SK-N-SH treated with all-trans-retinoic acid at 6 μM for 48 hours (cell line): ENCODE data around the gene RIMBP2.

Experiments used
- ATAC-seq: fragments of 200-7000 bp; cut with Tn5 transposase; 3 replicates; pipeline ENCODE4 v1.9.1; 2020; ENCODE audit warnings: mild to moderate bottlenecking, moderate library complexity
- ARNTL ChIP-seq: fragments of 450-650 bp; formaldehyde crosslinking; IDR thresholded peaks from 2 replicates; pipeline ENCODE4 v1.5.0; 2020; ENCODE audit warnings: low read depth, mild to moderate bottlenecking, moderate library complexity, borderline replicate concordance
- BACH2 ChIP-seq: fragments of 250-450 bp; sonication (Bioruptor Pico); IDR thresholded peaks from 2 replicates; pipeline ENCODE4 v1.9.0; 2021; ENCODE audit warnings: mild to moderate bottlenecking, borderline replicate concordance
- CREB5 ChIP-seq: fragments of 250-450 bp; sonication (Bioruptor Pico); IDR thresholded peaks from 2 replicates; pipeline ENCODE4 v1.5.1; 2020; ENCODE audit warnings: low read depth, mild to moderate bottlenecking, moderate library complexity
- CSRNP3 ChIP-seq: fragments of 250-450 bp; sonication (Bioruptor Pico); IDR thresholded peaks from 2 replicates; pipeline ENCODE4 v1.5.1; 2021; ENCODE audit warnings: mild to moderate bottlenecking, moderate library complexity
- ESRRG ChIP-seq: fragments of 250-450 bp; sonication (Bioruptor Pico); IDR thresholded peaks from 2 replicates; pipeline ENCODE4 v1.6.1; 2021; ENCODE audit warnings: mild to moderate bottlenecking
- GLIS3 ChIP-seq: fragments of 250-450 bp; sonication (Bioruptor Pico); IDR thresholded peaks from 2 replicates; pipeline ENCODE4 v1.5.0; 2020; ENCODE audit warnings: mild to moderate bottlenecking, moderate library complexity
- ISL1 ChIP-seq: fragments of 250-450 bp; sonication (Bioruptor Pico); IDR thresholded peaks from 2 replicates; pipeline ENCODE4 v2.1.2; 2022; ENCODE audit warnings: mild to moderate bottlenecking, moderate library complexity
- OSR1 ChIP-seq: fragments of 250-450 bp; sonication (Bioruptor Pico); IDR thresholded peaks from 2 replicates; pipeline ENCODE4 v1.8.0; 2022; ENCODE audit warnings: moderate library complexity, mild to moderate bottlenecking, inconsistent platforms
- POU6F1 ChIP-seq: fragments of 250-450 bp; sonication (Bioruptor Pico); IDR thresholded peaks from 2 replicates; pipeline ENCODE4 v1.8.0; 2021; ENCODE audit warnings: low read depth, mild to moderate bottlenecking, moderate library complexity, borderline replicate concordance
- PPARA ChIP-seq: fragments of 250-450 bp; sonication (Bioruptor Pico); IDR thresholded peaks from 2 replicates; pipeline ENCODE4 v1.5.0; 2020; ENCODE audit warnings: mild to moderate bottlenecking, borderline replicate concordance
- RARB ChIP-seq: fragments of 250-450 bp; sonication (Bioruptor Pico); IDR thresholded peaks from 2 replicates; pipeline ENCODE4 v1.8.0; 2021; ENCODE audit warnings: mild to moderate bottlenecking, moderate library complexity
- SNAI2 ChIP-seq: fragments of 250-450 bp; sonication (Bioruptor Pico); IDR thresholded peaks from 2 replicates; pipeline ENCODE4 v1.5.0; 2020; ENCODE audit warnings: mild to moderate bottlenecking, moderate library complexity
- TCF4 ChIP-seq: fragments of 250-450 bp; sonication (Bioruptor Pico); IDR thresholded peaks from 2 replicates; pipeline ENCODE4 v1.8.0; 2021; ENCODE audit warnings: mild to moderate bottlenecking, moderate library complexity, borderline replicate concordance
- TOX ChIP-seq: fragments of 250-450 bp; sonication (Bioruptor Pico); IDR thresholded peaks from 2 replicates; pipeline ENCODE4 v1.8.0; 2021; ENCODE audit warnings: mild to moderate bottlenecking, moderate library complexity, borderline replicate concordance
- TSHZ2 ChIP-seq: fragments of 250-450 bp; sonication (Bioruptor Pico); IDR thresholded peaks from 2 replicates; pipeline ENCODE4 v1.5.0; 2020; ENCODE audit warnings: mild to moderate bottlenecking, moderate library complexity
- ZFP30 ChIP-seq: fragments of 450-650 bp; formaldehyde crosslinking; IDR thresholded peaks from 2 replicates; pipeline ENCODE4 v1.5.0; 2022; ENCODE audit warnings: mild to moderate bottlenecking, moderate library complexity
- ZNF565 ChIP-seq: fragments of 450-650 bp; formaldehyde crosslinking; conservative IDR thresholded peaks from 2 replicates; pipeline ENCODE4 v1.5.0; 2020; ENCODE audit warnings: low read depth, mild to moderate bottlenecking, moderate library complexity
- ZNF70 ChIP-seq: fragments of 450-650 bp; formaldehyde crosslinking; IDR thresholded peaks from 2 replicates; pipeline ENCODE4 v1.5.0; 2020; ENCODE audit warnings: mild to moderate bottlenecking, moderate library complexity
- ZNF8 ChIP-seq: fragments of 450-650 bp; formaldehyde crosslinking; IDR thresholded peaks from 2 replicates; pipeline ENCODE4 v1.5.0; 2020; ENCODE audit warnings: mild to moderate bottlenecking, moderate library complexity

The RIMBP2 gene

DNA sequence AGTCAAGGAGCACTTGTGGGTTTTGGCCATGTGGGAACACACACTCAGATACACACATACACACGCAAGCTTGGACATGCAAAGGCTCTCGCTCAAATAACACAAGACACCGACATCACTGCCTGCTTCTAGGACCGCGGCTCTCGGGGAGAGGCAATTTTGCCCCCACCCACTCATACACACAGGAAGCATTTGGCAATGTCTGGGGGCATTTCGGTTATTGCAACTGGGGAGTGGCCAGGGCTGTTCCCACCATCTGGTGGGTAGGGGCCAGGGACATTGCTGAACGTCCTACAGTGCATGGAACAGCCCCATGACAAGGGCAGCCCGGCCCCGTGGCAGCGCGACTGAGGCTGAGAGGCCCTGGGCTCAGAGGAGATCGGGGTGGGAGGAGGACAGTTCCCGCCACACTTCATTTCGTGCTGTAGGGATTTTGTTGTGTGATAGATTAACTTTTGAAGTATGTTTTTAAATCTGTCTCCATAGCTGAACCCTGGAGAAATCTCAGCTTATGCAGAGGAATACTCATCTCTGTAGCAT, 35.6 kb downstream of the RIMBP2 start:
- no peak for TF ChIP-seq POU6F1 (CRISPR knock-in tag)
- no peak for TF ChIP-seq ESRRG (CRISPR knock-in tag)
- no peak for TF ChIP-seq ZNF70 (CRISPR knock-in tag)
- TF ChIP-seq ZFP30 (CRISPR knock-in tag): no peak
- TF ChIP-seq ISL1 (CRISPR knock-in tag): no peak
- TF ChIP-seq BACH2 (CRISPR knock-in tag): no peak
- TF ChIP-seq ZNF8 (CRISPR knock-in tag): no peak
- TF ChIP-seq CSRNP3 (CRISPR knock-in tag): no peak
- no peak for TF ChIP-seq TCF4 (CRISPR knock-in tag)
- no peak for TF ChIP-seq RARB
- TF ChIP-seq PPARA: no peak
- TF ChIP-seq TOX (CRISPR knock-in tag): no peak
- no peak for TF ChIP-seq ARNTL (CRISPR knock-in tag)
- ATAC-seq: no peak

DNA sequence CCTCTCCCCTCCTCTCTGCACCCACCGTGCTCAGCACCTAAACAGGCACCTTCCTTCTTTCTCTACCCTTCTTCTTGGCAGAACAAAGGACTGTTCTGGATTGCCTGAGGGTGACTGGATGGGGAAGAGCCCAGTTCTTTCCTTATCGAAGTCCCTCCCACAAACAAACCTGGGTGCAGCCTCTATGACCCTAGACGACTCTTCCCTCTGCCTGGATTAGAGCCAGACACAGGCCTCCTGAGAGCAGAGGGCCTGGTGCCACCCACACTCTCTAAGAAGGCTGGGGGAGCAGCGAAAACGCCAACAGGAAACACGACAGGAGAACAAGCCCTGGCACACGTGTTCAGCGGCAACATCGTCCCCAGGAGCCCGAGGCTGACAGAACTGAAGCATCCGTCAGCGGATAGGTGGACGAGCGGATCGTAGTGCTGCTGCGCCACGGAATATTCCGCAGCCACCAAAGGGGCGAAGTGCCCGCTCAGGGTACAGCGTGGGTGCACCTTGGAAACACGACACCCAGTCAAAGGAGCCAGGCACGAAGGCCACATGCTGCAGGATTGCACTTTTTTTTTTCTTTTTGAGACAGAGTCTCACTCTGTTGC, 38.0 kb downstream of the RIMBP2 start:
- no peak for ATAC-seq
- no peak for TF ChIP-seq ISL1 (CRISPR knock-in tag)
- no peak for TF ChIP-seq RARB
- TF ChIP-seq ZFP30 (CRISPR knock-in tag): no peak
- no peak for TF ChIP-seq ZNF565 (CRISPR knock-in tag)
- no peak for TF ChIP-seq CSRNP3 (CRISPR knock-in tag)
- TF ChIP-seq TSHZ2 (CRISPR knock-in tag): no peak
- no peak for TF ChIP-seq OSR1 (CRISPR knock-in tag)

GRCh38 chr12:130675791-130676190, 40.3 kb downstream of the RIMBP2 start:
- no peak for ATAC-seq
- TF ChIP-seq ARNTL (CRISPR knock-in tag) (no peak), ESRRG (CRISPR knock-in tag) (no peak), SNAI2 (CRISPR knock-in tag) (no peak), GLIS3 (CRISPR knock-in tag) (no peak), ZNF8 (CRISPR knock-in tag) (no peak), BACH2 (CRISPR knock-in tag) (no peak), CREB5 (CRISPR knock-in tag) (no peak), POU6F1 (CRISPR knock-in tag) (no peak), ZFP30 (CRISPR knock-in tag) (no peak), PPARA (no peak)
